Gastrocnemius medialis (tissue), 4 donors: ENCODE data around the gene WWOX.

Source experiments
- CTCF ChIP-seq, 5 experiments: fragments of 450-650 bp in 3 of 5; fragments of 200-600 bp in 2 of 5; sonication (generic) in 2 of 5; IDR thresholded peaks in 4 of 5; conservative IDR thresholded peaks in 1 of 5; 1 replicate in 4 of 5; 2 replicates in 1 of 5; pipeline ENCODE4 v1.5.1; 2016 to 2019; ENCODE audit warnings: antibody characterized with exemption in 5 of 5, mild to moderate bottlenecking in 3 of 5, moderate library complexity in 3 of 5
- POLR2A ChIP-seq, 2 donors: fragments of 450-650 bp; IDR thresholded peaks; one replicate each; pipeline ENCODE4 v1.6.1; 2017; ENCODE audit warnings: antibody characterized with exemption in 2 of 2, mild to moderate bottlenecking in 2 of 2, moderate library complexity in 2 of 2

DNA sequence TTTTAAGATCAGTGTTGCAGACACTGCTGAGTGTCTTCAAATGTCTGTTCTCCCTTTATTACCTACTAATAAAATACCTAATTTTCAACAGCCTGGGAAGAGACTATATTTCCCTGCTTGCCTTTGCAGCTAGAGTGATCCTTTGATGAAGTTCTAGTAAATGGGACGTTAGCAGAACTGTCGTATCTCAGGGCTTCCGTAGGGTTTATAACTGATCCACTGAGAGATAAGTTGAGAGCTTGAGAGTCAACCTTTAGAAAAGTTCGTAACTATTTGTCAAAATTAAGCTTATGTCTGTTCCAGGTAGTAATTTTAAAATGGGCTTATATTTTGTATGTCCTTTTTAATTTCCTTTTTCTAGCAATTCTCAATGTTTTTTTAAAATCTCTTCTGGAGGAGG, 974.1 kb downstream of the WWOX start:
- no peak for TF ChIP-seq CTCF (IDR thresholded peaks at IDR 0.05 in 4 of 5, conservative IDR thresholded peaks at IDR 0.05 in 1 of 5)
- TF ChIP-seq POLR2A (IDR thresholded peaks at IDR 0.05): no peak
